Right lobe of liver (tissue), 6 donors: Measurements from ENCODE around the gene ANXA6. TPM values are rescaled to one million over a fixed set of nuclear protein-coding genes. Genes with fewer than 3 reads are reported as not detected.

Source experiments
- ATAC-seq, 4 donors: fragments of 200-7000 bp; cut with Tn5 transposase; one replicate each; pipeline ENCODE4 v1.9.1; 2020; ENCODE audit warnings: mild to moderate bottlenecking in 4 of 4, moderate library complexity in 4 of 4
- DNase-seq, 3 donors: peaks; one replicate each; pipeline ENCODE4 v3.0.0-alpha.2; 2020
- H3K27ac ChIP-seq, 3 donors: fragments of 200-600 bp; one replicate each; pipeline ENCODE4 v1.8.0; 2022
- H3K27me3 ChIP-seq, 2 donors: fragments of 200-600 bp; one replicate each; pipeline ENCODE4 v1.8.0; 2022
- H3K36me3 ChIP-seq, 4 donors: fragments of 200-600 bp; sonication (generic) in 1 of 4; one replicate each; pipeline versions ENCODE4 v1.5.1 to v1.8.0; 2017 to 2022; ENCODE audit warnings: control low read depth in 1 of 4
- H3K4me1 ChIP-seq, 4 donors: fragments of 200-600 bp; sonication (generic) in 1 of 4; one replicate each; pipeline versions ENCODE4 v1.5.1 to v1.8.0; 2017 to 2022; ENCODE audit warnings: control low read depth in 1 of 4
- H3K4me3 ChIP-seq, 3 donors: fragments of 200-600 bp; one replicate each; pipeline ENCODE4 v1.8.0; 2022
- H3K9me3 ChIP-seq, 4 donors: fragments of 200-600 bp; sonication (generic) in 1 of 4; one replicate each; pipeline versions ENCODE4 v1.5.1 to v1.8.0; 2017 to 2022; ENCODE audit warnings: control low read depth in 1 of 4
- CTCF ChIP-seq, 4 donors: fragments of 200-600 bp in 3 of 4; fragments of 450-650 bp in 1 of 4; IDR thresholded peaks; one replicate each; pipeline versions ENCODE4 v1.5.1 to v1.8.0; 2016 to 2022; ENCODE audit warnings: antibody characterized with exemption in 4 of 4, mild to moderate bottlenecking in 2 of 4
- POLR2A ChIP-seq: fragments of 450-650 bp; IDR thresholded peaks from one replicate; pipeline ENCODE4 v1.6.1; 2017; ENCODE audit warnings: antibody characterized with exemption, mild to moderate bottlenecking
- WGBS: methylation state at CpG from one replicate; pipeline ENCODE4 v1.1.6; 2018; ENCODE audit warnings: low coverage, low lambda C conversion rate; ENCODE audit not compliant: insufficient coverage; ENCODE audit errors: missing lambda C conversion rate; 5-methylcytosine and 5-hydroxymethylcytosine counted together
- intact Hi-C, 2 donors: fragments of 100-400 bp; cut with DNase I; formaldehyde crosslinking; loops; one replicate each; pipeline versions ENCODE4 v1.11.2 to v1.14.1; 2022
- total RNA-seq, 6 experiments: library from RNA; depleted of rRNA in 2 of 6; stranded (reverse); fragments of >200 nt in 2 of 6; fragmentation: NEBNext Ultra II Directional in 3 of 6; extraction: Animal tissue kit (Norgen Biotek cat#: 25700) in 3 of 6; gene quantifications; one replicate each; pipeline versions ENCODE4 v1.1.0 to v1.2.4, GENCODE V29; 2016 to 2023
- donor health status: DM: no; HTN: yes; CAD: no.
- donor health status: DM: no; HTN: no; CAD: no.
- donor health status: DM: no; HTN: no; CAD: no.
- donor health status: DM: no; HTN: yes; CAD: no.
- donor health status: DM: no; HTN: yes; CAD: no.

The ANXA6 gene
- total RNA-seq, 6 experiments from 2014 or later, result 143 to 236 (median 165) TPM

- intact Hi-C loops, result loop anchor here (5.0 to 10.0 kb wide), 4 partner anchors 35 to 115 kb away; no protein-coding TSS in a partner anchor
- peaks cover 0 to 5% (median 0%) of the 10 kb centered on the region in 4 donors for H3K4me1 ChIP-seq
- WGBS, result 80% methylated on average over 8 of the region's 9 CpGs
- no peaks in the 10 kb centered on the region for H3K9me3 ChIP-seq
- ATAC-seq (no peak), DNase-seq (no peak)
- no peaks in the 10 kb centered on the region for H3K27me3 ChIP-seq
- no peak overlapping the region for H3K27ac ChIP-seq
- H3K4me3 ChIP-seq, result no peak overlapping the region
- TF ChIP-seq POLR2A (no peak), CTCF (IDR thresholded peaks at IDR 0.05) (no peak)
- no peaks in the 10 kb centered on the region for H3K36me3 ChIP-seq
These were observed 9.4 kb upstream of the ANXA6 start for GRCh38 chr5:151167022-151167421.

- no peak overlapping the region for H3K27ac ChIP-seq
- DNase-seq (peak in 2 of 3 donors; percentile 57 to 80), ATAC-seq (peak; percentile 93 to 98 (median 98))
- H3K36me3 ChIP-seq, result no peaks in the 10 kb centered on the region
- WGBS, result 24% methylated on average over 8 of the region's 8 CpGs
- no peak overlapping the region for H3K4me3 ChIP-seq
- peaks cover 0 to 5% (median 0%) of the 10 kb centered on the region in 4 donors for H3K4me1 ChIP-seq
- H3K27me3 ChIP-seq, result no peaks in the 10 kb centered on the region
- intact Hi-C loops, result loop anchor here (5.0 to 10.0 kb wide), 5 partner anchors 33 to 113 kb away; no protein-coding TSS in a partner anchor
- TF ChIP-seq POLR2A, result no peak
- TF ChIP-seq CTCF (IDR thresholded peaks at IDR 0.05), result peak; percentile 92 to 96 (median 93)
- H3K9me3 ChIP-seq, result no peaks in the 10 kb centered on the region
These were observed 7.3 kb upstream of the ANXA6 start for GRCh38 chr5:151164687-151165392.

GRCh38 chr5:151162776-151163175 lies 5.2 kb upstream of the ANXA6 start:
- H3K36me3 ChIP-seq, result no peaks in the 10 kb centered on the region

GRCh38 chr5:151159649-151160373 lies 2.2 kb upstream of the ANXA6 start:
- TF ChIP-seq POLR2A (no peak), CTCF (IDR thresholded peaks at IDR 0.05) (no peak)

More at GRCh38 chr5:151162776-151163175, 5.2 kb upstream of the ANXA6 start:
- Histone ChIP-seq H3K27me3 (no peaks in the 10 kb centered on the region), H3K4me3 (no peak overlapping the region), H3K9me3 (no peaks in the 10 kb centered on the region), H3K4me1 (peaks cover 0 to 13% (median 4%) of the 10 kb centered on the region in 4 donors), H3K27ac (no peak overlapping the region)
- TF ChIP-seq CTCF (IDR thresholded peaks at IDR 0.05), result no peak
- no peak for TF ChIP-seq POLR2A
- DNase-seq, result no peak
- ATAC-seq, result no peak
- 25% methylated on average over 1 of the region's 1 CpG for WGBS
- intact Hi-C loops, result loop anchor here (5.0 to 10.0 kb wide), 3 partner anchors 40 to 72 kb away; no protein-coding TSS in a partner anchor

More at GRCh38 chr5:151159649-151160373, 2.2 kb upstream of the ANXA6 start:
- DNase-seq, result peak in 1 of 3 donors; percentile 69
- no peak overlapping the region for H3K27ac ChIP-seq
- H3K4me3 ChIP-seq, result no peak overlapping the region
- H3K36me3 ChIP-seq, result no peaks in the 10 kb centered on the region
- peak in 1 of 4 donors; percentile 33 for ATAC-seq
- peaks cover 0 to 27% (median 12%) of the 10 kb centered on the region in 4 donors for H3K4me1 ChIP-seq
- no peaks in the 10 kb centered on the region for H3K9me3 ChIP-seq
- intact Hi-C loops, result loop anchor here (5.0 to 10.0 kb wide), 3 partner anchors 38 to 75 kb away; no protein-coding TSS in a partner anchor
- WGBS, result 30% methylated on average over 9 of the region's 9 CpGs
- H3K27me3 ChIP-seq, result no peaks in the 10 kb centered on the region
